GM13977 (cell line): ENCODE results near the gene DPEP1.

ENCODE experiments used
- DNase-seq: peaks from one replicate; pipeline ENCODE4 v3.0.0; 2012; ENCODE audit warnings: low spot score
- CTCF ChIP-seq: IDR thresholded peaks from 2 replicates; pipeline ENCODE4 v1.5.1; 2012; ENCODE audit warnings: mild to moderate bottlenecking, control low read depth; ENCODE audit not compliant: insufficient read depth; ENCODE audit errors: extremely low read depth, missing control alignments
- in situ Hi-C: fragments of 300-500 bp; cut with MboI; formaldehyde crosslinking; loops from one replicate; pipeline ENCODE4 v1.12.0; 2022; ENCODE audit warnings: low sequenced_read_pairs, low pct_unique_long_range_greater_than_20kb, mixed read lengths, inconsistent platforms; ENCODE audit not compliant: unreplicated experiment

The DPEP1 gene

GRCh38 chr16:89613231-89613953 is at the start of gene DPEP1:
Gene DPEP1 (plus strand): TSS chr16:89613642. CDS start chr16:89630411, 16,769 bp downstream.
- no peak for DNase-seq
- no peak for TF ChIP-seq CTCF
- in situ Hi-C loops, result no loop called here

GRCh38 chr16:89564476-89565255 is 48.8 kb upstream of the DPEP1 start:
- TF ChIP-seq CTCF, result no peak
- in situ Hi-C loops, result no loop called here
- no peak for DNase-seq

- in situ Hi-C loops, result no loop called here
- no peak for TF ChIP-seq CTCF
- DNase-seq, result no peak
Observed at GRCh38 chr16:89565256-89565505, 48.3 kb upstream of the DPEP1 start.

GRCh38 chr16:89565506-89566372 is 47.7 kb upstream of the DPEP1 start:
- in situ Hi-C loops, result no loop called here
- TF ChIP-seq CTCF, result peak; percentile 66
- no peak for DNase-seq

- in situ Hi-C loops, result no loop called here
- no peak for DNase-seq
- no peak for TF ChIP-seq CTCF
Observed at GRCh38 chr16:89567656-89568594, 45.5 kb upstream of the DPEP1 start.
